SK-N-SH (cell line): ENCODE measurements around the gene ASZ1. TPM values are rescaled to one million over a fixed set of nuclear protein-coding genes. Genes with fewer than 3 reads are reported as not detected.

ENCODE experiments used
- CTCF ChIA-PET: fragments of 300-600, 350-600 bp; formaldehyde crosslinking; extraction: SDS; loops from one replicate; lab custom pipeline; 2021; lab: Yijun Ruan, JAX
- POLR2A ChIA-PET: fragments of 350-600 bp; sonication (Branson Sonifier 250); formaldehyde crosslinking; extraction: SDS; loops from one replicate; lab custom pipeline; 2020; ENCODE audit warnings: antibody characterized with exemption, inconsistent platforms; lab: Yijun Ruan, JAX
- DNase-seq: peaks from one replicate; pipeline ENCODE4 v3.0.0; 2012
- H2AFZ ChIP-seq: fragments of 200-600 bp; sonication (generic); 2 replicates; pipeline ENCODE4 v1.8.1; 2016; ENCODE audit warnings: antibody characterized with exemption, mild to moderate bottlenecking, low read depth
- H3F3A ChIP-seq: fragments of 200-600 bp; sonication (generic); replicated peaks from 2 replicates; pipeline ENCODE3; 2016; ENCODE audit warnings: antibody characterized with exemption, mild to moderate bottlenecking; ENCODE audit not compliant: insufficient read depth
- H3K27ac ChIP-seq, 2 experiments: fragments of 200-500 bp in 1 of 2; fragments of 200-600 bp in 1 of 2; sonication (Bioruptor generic) in 1 of 2; sonication (generic), shearing (Covaris generic) in 1 of 2; 2 replicates each; pipeline versions ENCODE4 v1.5.1 to v1.6.1; 2014 to 2016; ENCODE audit warnings: low read depth in 2 of 2, inconsistent platforms in 1 of 2, low read length in 1 of 2, mild to moderate bottlenecking in 1 of 2, mixed read lengths in 1 of 2
- H3K27me3 ChIP-seq: fragments of 200-600 bp; sonication (generic), shearing (Covaris generic); 2 replicates; pipeline ENCODE4 v1.6.1; 2016; ENCODE audit warnings: mixed run types; ENCODE audit not compliant: insufficient read depth
- H3K36me3 ChIP-seq, 2 experiments: fragments of 200-500 bp in 1 of 2; fragments of 200-600 bp in 1 of 2; sonication (Bioruptor generic) in 1 of 2; sonication (generic) in 1 of 2; replicated peaks in 1 of 2; 2 replicates each; pipeline versions ENCODE3 to v1.5.1; 2014 to 2016; ENCODE audit warnings: low read length in 1 of 2, mild to moderate bottlenecking in 1 of 2; ENCODE audit not compliant: insufficient read depth in 2 of 2, control insufficient read depth in 1 of 2
- H3K4me1 ChIP-seq, 2 experiments: fragments of 200-500 bp in 1 of 2; fragments of 200-600 bp in 1 of 2; sonication (Bioruptor generic) in 1 of 2; sonication (generic), shearing (Covaris generic) in 1 of 2; 2 replicates each; pipeline versions ENCODE4 v1.5.1 to v1.6.1; 2014 to 2016; ENCODE audit warnings: low read depth in 1 of 2, low read length in 1 of 2, mixed run types in 1 of 2; ENCODE audit not compliant: insufficient read depth in 2 of 2, control insufficient read depth in 1 of 2
- H3K4me2 ChIP-seq: fragments of 200-600 bp; sonication (generic), shearing (Covaris generic); 2 replicates; pipeline ENCODE4 v1.6.1; 2017; ENCODE audit warnings: mixed run types
- H3K4me3 ChIP-seq, 2 experiments: fragments of 200-500 bp in 1 of 2; fragments of 200-600 bp in 1 of 2; sonication (Bioruptor generic) in 1 of 2; sonication (generic), shearing (Covaris generic) in 1 of 2; 2 replicates each; pipeline versions ENCODE4 v1.5.1 to v1.8.1; 2014 to 2016; ENCODE audit warnings: low read depth in 2 of 2, inconsistent platforms in 1 of 2, low read length in 1 of 2, mild to moderate bottlenecking in 1 of 2, mixed read lengths in 1 of 2, moderate library complexity in 1 of 2
- H3K79me2 ChIP-seq: fragments of 200-600 bp; sonication (generic); 2 replicates; pipeline ENCODE4 v1.8.1; 2017; ENCODE audit warnings: mild to moderate bottlenecking; ENCODE audit not compliant: insufficient read depth
- H3K9ac ChIP-seq: fragments of 200-600 bp; sonication (generic); 2 replicates; pipeline ENCODE4 v1.6.1; 2017; ENCODE audit warnings: mixed run types
- H3K9me2 ChIP-seq: fragments of 200-600 bp; sonication (generic); 2 replicates; pipeline ENCODE4 v1.6.1; 2017; ENCODE audit warnings: mixed run types
- H3K9me3 ChIP-seq: fragments of 200-600 bp; sonication (generic); 2 replicates; pipeline ENCODE4 v1.6.1; 2017; ENCODE audit warnings: mixed run types, mild to moderate bottlenecking, moderate library complexity
- H4K20me1 ChIP-seq: fragments of 200-600 bp; sonication (generic); 2 replicates; pipeline ENCODE4 v1.6.1; 2017; ENCODE audit warnings: mild to moderate bottlenecking, mixed run types; ENCODE audit not compliant: insufficient read depth
- CHD2 ChIP-seq: fragments of 150-350 bp; IDR thresholded peaks from 2 replicates; pipeline ENCODE4 v1.6.1; 2018; ENCODE audit warnings: low read length; ENCODE audit not compliant: partially characterized antibody
- EZH2phosphoT487 ChIP-seq: fragments of 200-600 bp; sonication (generic); IDR thresholded peaks from 2 replicates; pipeline ENCODE4 v1.6.1; 2017; ENCODE audit warnings: low read depth, mixed run types, mild to moderate bottlenecking, antibody characterized with exemption, moderate library complexity, borderline replicate concordance
- FOSL2 ChIP-seq: IDR thresholded peaks from 2 replicates; pipeline ENCODE4 v1.4.0; 2012; ENCODE audit warnings: low read depth, mild to moderate bottlenecking, moderate library complexity, borderline replicate concordance
- FOXJ3 ChIP-seq: sonication (generic); formaldehyde crosslinking; IDR thresholded peaks from 2 replicates; pipeline ENCODE4 v1.5.1; 2020; ENCODE audit warnings: mild to moderate bottlenecking, missing genetic modification reagents
- GATA2 ChIP-seq: sonication (generic); formaldehyde crosslinking; IDR thresholded peaks from 2 replicates; pipeline ENCODE4 v1.5.0; 2020; ENCODE audit warnings: mild to moderate bottlenecking, missing genetic modification reagents
- JUND ChIP-seq: IDR thresholded peaks from 2 replicates; pipeline ENCODE4 v1.4.0; 2012
- MAX ChIP-seq: IDR thresholded peaks from 2 replicates; pipeline ENCODE4 v1.4.0; 2012; ENCODE audit warnings: low read depth
- MEF2A ChIP-seq: IDR thresholded peaks from 2 replicates; pipeline ENCODE4 v1.4.0; 2012; ENCODE audit warnings: low read depth, borderline replicate concordance
- MXI1 ChIP-seq: IDR thresholded peaks from 2 replicates; pipeline ENCODE4 v1.6.1; 2012; ENCODE audit warnings: mild to moderate bottlenecking, low read depth, low read length, improper control_type of control experiment
- NFIC ChIP-seq: IDR thresholded peaks from 2 replicates; pipeline ENCODE4 v1.4.0; 2012; ENCODE audit warnings: borderline replicate concordance
- RFX5 ChIP-seq: IDR thresholded peaks from 2 replicates; pipeline ENCODE4 v1.6.1; 2012; ENCODE audit warnings: mild to moderate bottlenecking, improper control_type of control experiment, low read length
- RXRA ChIP-seq: IDR thresholded peaks from 2 replicates; pipeline ENCODE4 v1.4.0; 2012; ENCODE audit warnings: low read depth, mild to moderate bottlenecking, borderline replicate concordance
- SIN3A ChIP-seq: IDR thresholded peaks from 2 replicates; pipeline ENCODE4 v1.6.1; 2012; ENCODE audit warnings: low read depth, mild to moderate bottlenecking, low read length, moderate library complexity, borderline replicate concordance
- TEAD4 ChIP-seq: IDR thresholded peaks from 2 replicates; pipeline ENCODE4 v1.4.0; 2012; ENCODE audit warnings: mild to moderate bottlenecking, borderline replicate concordance; ENCODE audit not compliant: insufficient read depth
- ZBTB33 ChIP-seq: IDR thresholded peaks from 2 replicates; pipeline ENCODE4 v1.4.0; 2012; ENCODE audit warnings: low read depth, borderline replicate concordance
- WGBS: methylation state at CpG from one replicate; pipeline ENCODE4 v1.1.6; 2017; ENCODE audit warnings: low lambda C conversion rate; 5-methylcytosine and 5-hydroxymethylcytosine counted together
- polyA plus RNA-seq, 3 experiments: library from polyadenylated mRNA; depleted of rRNA; stranded (reverse); fragments of >200 nt; gene quantifications; 2 replicates each; pipeline ENCODE4 v1.2.3, GENCODE V29; 2012
- TF ChIP-seq, protein P1 (sequence below): IDR thresholded peaks from 2 replicates; pipeline ENCODE4 v1.6.1; 2012; ENCODE audit warnings: mild to moderate bottlenecking, low read depth, low read length, moderate library complexity

Gene ASZ1
- polyA plus RNA-seq, 1 of the 3 experiments (the other 2 are of a cell fraction): not detected

DNA sequence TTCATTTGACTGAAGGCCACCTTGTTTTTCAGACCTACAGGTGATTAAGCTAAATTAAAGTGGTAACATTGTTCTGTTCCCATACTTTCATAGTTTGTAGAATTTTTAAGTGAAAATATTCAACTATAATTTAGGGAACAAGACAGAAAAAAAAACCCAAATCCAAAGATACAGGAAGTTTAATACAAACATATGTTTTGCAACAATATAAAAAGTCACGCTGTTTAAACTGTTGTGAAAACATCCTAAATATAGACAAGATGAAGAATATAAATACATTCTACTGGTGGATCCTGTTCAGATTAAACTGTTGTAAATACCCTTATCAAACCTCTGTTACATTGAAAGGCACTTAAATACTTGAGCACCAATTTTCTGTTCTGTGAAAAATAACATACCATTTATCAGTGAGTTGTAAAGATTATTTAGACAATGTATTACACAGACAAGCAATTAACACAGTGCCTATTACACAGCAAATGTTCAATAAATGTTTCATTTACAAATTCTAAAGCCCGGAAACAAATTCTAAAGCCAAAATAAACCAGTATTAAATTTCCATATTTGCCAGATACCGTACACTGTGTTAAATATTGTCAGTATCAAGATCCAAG, 14.2 kb downstream of the ASZ1 start:
- no peak for DNase-seq
- Histone ChIP-seq H3K9me3 (no peaks in the 10 kb centered on the region), H3K9ac (no peak overlapping the region), H3K4me3 (no peak overlapping the region), H3K4me2 (no peak overlapping the region), H3K9me2 (no peaks in the 10 kb centered on the region), H4K20me1 (no peaks in the 10 kb centered on the region), H3K27ac (no peak overlapping the region), H2AFZ (no peak overlapping the region), H3K36me3 (no peaks in the 10 kb centered on the region), H3K4me1 (no peaks in the 10 kb centered on the region), H3K79me2 (no peaks in the 10 kb centered on the region), H3F3A (no peaks in the 10 kb centered on the region), H3K27me3 (0 out of 2 replicates have a peak, but pooled peaks cover 5% of the 10 kb centered on the region)
- CTCF ChIA-PET: no interaction called here
- TF ChIP-seq NFIC (no peak), TEAD4 (no peak)
- POLR2A ChIA-PET: no interaction called here
- WGBS: 13% methylated on average over 3 of the region's 3 CpGs

- H3K36me3 ChIP-seq: no peaks in the 10 kb centered on the region
- CTCF ChIA-PET: interaction anchor here (1.0 kb wide), 1 partner anchor 14 kb away, joined by 3 read pairs; no protein-coding TSS in a partner anchor
- H4K20me1 ChIP-seq: no peaks in the 10 kb centered on the region
- no peak overlapping the region for H2AFZ ChIP-seq
- no peak overlapping the region for H3K9ac ChIP-seq
- no peak overlapping the region for H3K4me2 ChIP-seq
- TF ChIP-seq GATA2 (CRISPR knock-in tag) (no peak), MEF2A (no peak), FOXJ3 (CRISPR knock-in tag) (no peak), CHD2 (no peak)
- TF ChIP-seq, protein P1, sequence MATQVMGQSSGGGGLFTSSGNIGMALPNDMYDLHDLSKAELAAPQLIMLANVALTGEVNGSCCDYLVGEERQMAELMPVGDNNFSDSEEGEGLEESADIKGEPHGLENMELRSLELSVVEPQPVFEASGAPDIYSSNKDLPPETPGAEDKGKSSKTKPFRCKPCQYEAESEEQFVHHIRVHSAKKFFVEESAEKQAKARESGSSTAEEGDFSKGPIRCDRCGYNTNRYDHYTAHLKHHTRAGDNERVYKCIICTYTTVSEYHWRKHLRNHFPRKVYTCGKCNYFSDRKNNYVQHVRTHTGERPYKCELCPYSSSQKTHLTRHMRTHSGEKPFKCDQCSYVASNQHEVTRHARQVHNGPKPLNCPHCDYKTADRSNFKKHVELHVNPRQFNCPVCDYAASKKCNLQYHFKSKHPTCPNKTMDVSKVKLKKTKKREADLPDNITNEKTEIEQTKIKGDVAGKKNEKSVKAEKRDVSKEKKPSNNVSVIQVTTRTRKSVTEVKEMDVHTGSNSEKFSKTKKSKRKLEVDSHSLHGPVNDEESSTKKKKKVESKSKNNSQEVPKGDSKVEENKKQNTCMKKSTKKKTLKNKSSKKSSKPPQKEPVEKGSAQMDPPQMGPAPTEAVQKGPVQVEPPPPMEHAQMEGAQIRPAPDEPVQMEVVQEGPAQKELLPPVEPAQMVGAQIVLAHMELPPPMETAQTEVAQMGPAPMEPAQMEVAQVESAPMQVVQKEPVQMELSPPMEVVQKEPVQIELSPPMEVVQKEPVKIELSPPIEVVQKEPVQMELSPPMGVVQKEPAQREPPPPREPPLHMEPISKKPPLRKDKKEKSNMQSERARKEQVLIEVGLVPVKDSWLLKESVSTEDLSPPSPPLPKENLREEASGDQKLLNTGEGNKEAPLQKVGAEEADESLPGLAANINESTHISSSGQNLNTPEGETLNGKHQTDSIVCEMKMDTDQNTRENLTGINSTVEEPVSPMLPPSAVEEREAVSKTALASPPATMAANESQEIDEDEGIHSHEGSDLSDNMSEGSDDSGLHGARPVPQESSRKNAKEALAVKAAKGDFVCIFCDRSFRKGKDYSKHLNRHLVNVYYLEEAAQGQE: no peak
- no peaks in the 10 kb centered on the region for H3K4me1 ChIP-seq
- H3K79me2 ChIP-seq: no peaks in the 10 kb centered on the region
- H3K9me3 ChIP-seq: no peaks in the 10 kb centered on the region
- no peaks in the 10 kb centered on the region for H3K9me2 ChIP-seq
- no peak overlapping the region for H3K27ac ChIP-seq
- H3K27me3 ChIP-seq: 0 out of 2 replicates have a peak, but pooled peaks cover 1% of the 10 kb centered on the region
- 11% methylated on average over 1 of the region's 1 CpG for WGBS
- H3K4me3 ChIP-seq: no peak overlapping the region
- DNase-seq: no peak
- H3F3A ChIP-seq: no peaks in the 10 kb centered on the region
- POLR2A ChIA-PET: no interaction called here
Observed at GRCh38 chr7:117412390-117412789, 14.9 kb downstream of the ASZ1 start.

- Histone ChIP-seq H3F3A (no peaks in the 10 kb centered on the region), H3K9me2 (no peaks in the 10 kb centered on the region), H3K9me3 (no peaks in the 10 kb centered on the region), H3K79me2 (no peaks in the 10 kb centered on the region), H2AFZ (no peak overlapping the region), H3K4me2 (no peak overlapping the region), H3K4me3 (no peak overlapping the region), H3K4me1 (no peaks in the 10 kb centered on the region), H3K27ac (no peak overlapping the region), H3K27me3 (no peaks in the 10 kb centered on the region), H3K36me3 (no peaks in the 10 kb centered on the region), H3K9ac (no peak overlapping the region), H4K20me1 (no peaks in the 10 kb centered on the region)
- WGBS: 57% methylated on average over 3 of the region's 3 CpGs
- ChIA-PET CTCF (interaction anchor here (1.0 to 1.3 kb wide), 2 partner anchors 11 to 13 kb away, joined by 3 to 8 read pairs; no protein-coding TSS in a partner anchor), POLR2A (no interaction called here)
- no peak for DNase-seq
- TF ChIP-seq SIN3A: no peak
- TF ChIP-seq MAX: no peak
- TF ChIP-seq CHD2: no peak
- TF ChIP-seq TEAD4: no peak
- no peak for TF ChIP-seq EZH2phosphoT487
- TF ChIP-seq RXRA: no peak
- TF ChIP-seq JUND: no peak
- TF ChIP-seq MXI1: no peak
- TF ChIP-seq ZBTB33: no peak
- no peak for TF ChIP-seq NFIC
- TF ChIP-seq FOSL2: no peak
- no peak for TF ChIP-seq RFX5
Observed at GRCh38 chr7:117411539-117411938, 15.8 kb downstream of the ASZ1 start.
